ENCODE data around the gene DNAJA4. TPM values are rescaled to one million over a fixed set of nuclear protein-coding genes. Genes with fewer than 3 reads are reported as not detected.

DNAJA4 gene
- total and polyA plus RNA-seq, 2 experiments from 2014 or later = 5.0 to 12.5 TPM

DNA sequence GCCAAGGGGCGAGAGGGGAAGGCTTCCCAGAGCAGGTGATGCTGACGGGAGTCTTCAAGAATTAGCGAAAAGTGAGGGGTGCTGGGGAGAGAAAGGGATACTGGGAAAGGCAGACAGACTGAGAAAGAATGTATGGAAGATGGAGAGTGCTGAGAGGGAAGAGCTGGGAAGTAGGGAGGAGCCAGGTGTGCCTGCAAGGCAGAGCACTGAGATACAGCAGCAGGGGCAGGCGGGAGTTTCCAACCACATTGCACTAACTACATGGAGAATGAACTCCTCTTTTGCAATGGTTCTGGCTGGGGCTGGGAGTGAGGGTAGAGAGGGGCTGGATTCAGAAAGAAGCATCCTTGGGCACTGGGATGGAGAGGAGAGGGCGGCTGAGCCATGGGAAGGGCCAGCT lies 59.8 kb downstream of the DNAJA4 start:
- no peak overlapping the region for H3K27ac ChIP-seq (ENCODE audit: low read depth)
- no peaks in the 10 kb centered on the region for H3K9me3 Mint-ChIP-seq
- H3K27me3 ChIP-seq (ENCODE audit: insufficient read depth) = no peaks in the 10 kb centered on the region
- H3K4me1 ChIP-seq (ENCODE audit: insufficient read depth) = peaks cover 21% of the 10 kb centered on the region; the same call in 1 of the 2 replicates
- 0 out of 2 replicates have a peak overlapping the region, but pooled peaks have one; percentile 28 for H2AFZ ChIP-seq
- no peaks in the 10 kb centered on the region for H3K79me2 ChIP-seq (replicated peaks; ENCODE audit: insufficient read depth)
- no peaks in the 10 kb centered on the region for H3K36me3 ChIP-seq (ENCODE audit: insufficient read depth)
- H3K4me3 Mint-ChIP-seq = no peak overlapping the region
- H3K4me2 ChIP-seq = no peak overlapping the region
- no peaks in the 10 kb centered on the region for H3K36me3 Mint-ChIP-seq (ENCODE audit: low read depth)
- no peak for DNase-seq (ENCODE audit: low spot score)
- ATAC-seq = no peak; the same call in 2 of the 3 replicates
- TF ChIP-seq, protein P1, sequence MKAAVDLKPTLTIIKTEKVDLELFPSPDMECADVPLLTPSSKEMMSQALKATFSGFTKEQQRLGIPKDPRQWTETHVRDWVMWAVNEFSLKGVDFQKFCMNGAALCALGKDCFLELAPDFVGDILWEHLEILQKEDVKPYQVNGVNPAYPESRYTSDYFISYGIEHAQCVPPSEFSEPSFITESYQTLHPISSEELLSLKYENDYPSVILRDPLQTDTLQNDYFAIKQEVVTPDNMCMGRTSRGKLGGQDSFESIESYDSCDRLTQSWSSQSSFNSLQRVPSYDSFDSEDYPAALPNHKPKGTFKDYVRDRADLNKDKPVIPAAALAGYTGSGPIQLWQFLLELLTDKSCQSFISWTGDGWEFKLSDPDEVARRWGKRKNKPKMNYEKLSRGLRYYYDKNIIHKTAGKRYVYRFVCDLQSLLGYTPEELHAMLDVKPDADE (IDR thresholded peaks at IDR 0.05) = no peak
- no peak for TF ChIP-seq POLR2AphosphoS5 (IDR thresholded peaks at IDR 0.05; ENCODE audit: low read depth)
- no peak for TF ChIP-seq ZNF114 (CRISPR knock-in tag; IDR thresholded peaks at IDR 0.05)
- TF ChIP-seq, protein P2, sequence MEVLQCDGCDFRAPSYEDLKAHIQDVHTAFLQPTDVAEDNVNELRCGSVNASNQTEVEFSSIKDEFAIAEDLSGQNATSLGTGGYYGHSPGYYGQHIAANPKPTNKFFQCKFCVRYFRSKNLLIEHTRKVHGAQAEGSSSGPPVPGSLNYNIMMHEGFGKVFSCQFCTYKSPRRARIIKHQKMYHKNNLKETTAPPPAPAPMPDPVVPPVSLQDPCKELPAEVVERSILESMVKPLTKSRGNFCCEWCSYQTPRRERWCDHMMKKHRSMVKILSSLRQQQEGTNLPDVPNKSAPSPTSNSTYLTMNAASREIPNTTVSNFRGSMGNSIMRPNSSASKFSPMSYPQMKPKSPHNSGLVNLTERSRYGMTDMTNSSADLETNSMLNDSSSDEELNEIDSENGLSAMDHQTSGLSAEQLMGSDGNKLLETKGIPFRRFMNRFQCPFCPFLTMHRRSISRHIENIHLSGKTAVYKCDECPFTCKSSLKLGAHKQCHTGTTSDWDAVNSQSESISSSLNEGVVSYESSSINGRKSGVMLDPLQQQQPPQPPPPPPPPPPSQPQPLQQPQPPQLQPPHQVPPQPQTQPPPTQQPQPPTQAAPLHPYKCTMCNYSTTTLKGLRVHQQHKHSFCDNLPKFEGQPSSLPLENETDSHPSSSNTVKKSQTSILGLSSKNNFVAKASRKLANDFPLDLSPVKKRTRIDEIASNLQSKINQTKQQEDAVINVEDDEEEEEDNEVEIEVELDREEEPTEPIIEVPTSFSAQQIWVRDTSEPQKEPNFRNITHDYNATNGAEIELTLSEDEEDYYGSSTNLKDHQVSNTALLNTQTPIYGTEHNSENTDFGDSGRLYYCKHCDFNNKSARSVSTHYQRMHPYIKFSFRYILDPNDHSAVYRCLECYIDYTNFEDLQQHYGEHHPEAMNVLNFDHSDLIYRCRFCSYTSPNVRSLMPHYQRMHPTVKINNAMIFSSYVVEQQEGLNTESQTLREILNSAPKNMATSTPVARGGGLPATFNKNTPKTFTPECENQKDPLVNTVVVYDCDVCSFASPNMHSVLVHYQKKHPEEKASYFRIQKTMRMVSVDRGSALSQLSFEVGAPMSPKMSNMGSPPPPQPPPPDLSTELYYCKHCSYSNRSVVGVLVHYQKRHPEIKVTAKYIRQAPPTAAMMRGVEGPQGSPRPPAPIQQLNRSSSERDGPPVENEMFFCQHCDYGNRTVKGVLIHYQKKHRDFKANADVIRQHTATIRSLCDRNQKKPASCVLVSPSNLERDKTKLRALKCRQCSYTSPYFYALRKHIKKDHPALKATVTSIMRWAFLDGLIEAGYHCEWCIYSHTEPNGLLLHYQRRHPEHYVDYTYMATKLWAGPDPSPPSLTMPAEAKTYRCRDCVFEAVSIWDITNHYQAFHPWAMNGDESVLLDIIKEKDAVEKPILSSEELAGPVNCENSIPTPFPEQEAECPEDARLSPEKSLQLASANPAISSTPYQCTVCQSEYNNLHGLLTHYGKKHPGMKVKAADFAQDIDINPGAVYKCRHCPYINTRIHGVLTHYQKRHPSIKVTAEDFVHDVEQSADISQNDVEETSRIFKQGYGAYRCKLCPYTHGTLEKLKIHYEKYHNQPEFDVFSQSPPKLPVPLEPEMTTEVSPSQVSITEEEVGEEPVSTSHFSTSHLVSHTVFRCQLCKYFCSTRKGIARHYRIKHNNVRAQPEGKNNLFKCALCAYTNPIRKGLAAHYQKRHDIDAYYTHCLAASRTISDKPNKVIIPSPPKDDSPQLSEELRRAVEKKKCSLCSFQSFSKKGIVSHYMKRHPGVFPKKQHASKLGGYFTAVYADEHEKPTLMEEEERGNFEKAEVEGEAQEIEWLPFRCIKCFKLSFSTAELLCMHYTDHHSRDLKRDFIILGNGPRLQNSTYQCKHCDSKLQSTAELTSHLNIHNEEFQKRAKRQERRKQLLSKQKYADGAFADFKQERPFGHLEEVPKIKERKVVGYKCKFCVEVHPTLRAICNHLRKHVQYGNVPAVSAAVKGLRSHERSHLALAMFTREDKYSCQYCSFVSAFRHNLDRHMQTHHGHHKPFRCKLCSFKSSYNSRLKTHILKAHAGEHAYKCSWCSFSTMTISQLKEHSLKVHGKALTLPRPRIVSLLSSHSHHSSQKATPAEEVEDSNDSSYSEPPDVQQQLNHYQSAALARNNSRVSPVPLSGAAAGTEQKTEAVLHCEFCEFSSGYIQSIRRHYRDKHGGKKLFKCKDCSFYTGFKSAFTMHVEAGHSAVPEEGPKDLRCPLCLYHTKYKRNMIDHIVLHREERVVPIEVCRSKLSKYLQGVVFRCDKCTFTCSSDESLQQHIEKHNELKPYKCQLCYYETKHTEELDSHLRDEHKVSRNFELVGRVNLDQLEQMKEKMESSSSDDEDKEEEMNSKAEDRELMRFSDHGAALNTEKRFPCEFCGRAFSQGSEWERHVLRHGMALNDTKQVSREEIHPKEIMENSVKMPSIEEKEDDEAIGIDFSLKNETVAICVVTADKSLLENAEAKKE (CRISPR knock-in tag; IDR thresholded peaks at IDR 0.05) = no peak
- no peak for TF ChIP-seq EZH2 (IDR thresholded peaks at IDR 0.05; ENCODE audit: low read depth, unreplicated experiment)
- TF ChIP-seq CREB1 (CRISPR knock-in tag; IDR thresholded peaks at IDR 0.05; ENCODE audit: low read depth) = no peak
- TF ChIP-seq ZNF331 (CRISPR knock-in tag; IDR thresholded peaks at IDR 0.05; ENCODE audit: low read depth) = no peak
- TF ChIP-seq, protein P3, sequence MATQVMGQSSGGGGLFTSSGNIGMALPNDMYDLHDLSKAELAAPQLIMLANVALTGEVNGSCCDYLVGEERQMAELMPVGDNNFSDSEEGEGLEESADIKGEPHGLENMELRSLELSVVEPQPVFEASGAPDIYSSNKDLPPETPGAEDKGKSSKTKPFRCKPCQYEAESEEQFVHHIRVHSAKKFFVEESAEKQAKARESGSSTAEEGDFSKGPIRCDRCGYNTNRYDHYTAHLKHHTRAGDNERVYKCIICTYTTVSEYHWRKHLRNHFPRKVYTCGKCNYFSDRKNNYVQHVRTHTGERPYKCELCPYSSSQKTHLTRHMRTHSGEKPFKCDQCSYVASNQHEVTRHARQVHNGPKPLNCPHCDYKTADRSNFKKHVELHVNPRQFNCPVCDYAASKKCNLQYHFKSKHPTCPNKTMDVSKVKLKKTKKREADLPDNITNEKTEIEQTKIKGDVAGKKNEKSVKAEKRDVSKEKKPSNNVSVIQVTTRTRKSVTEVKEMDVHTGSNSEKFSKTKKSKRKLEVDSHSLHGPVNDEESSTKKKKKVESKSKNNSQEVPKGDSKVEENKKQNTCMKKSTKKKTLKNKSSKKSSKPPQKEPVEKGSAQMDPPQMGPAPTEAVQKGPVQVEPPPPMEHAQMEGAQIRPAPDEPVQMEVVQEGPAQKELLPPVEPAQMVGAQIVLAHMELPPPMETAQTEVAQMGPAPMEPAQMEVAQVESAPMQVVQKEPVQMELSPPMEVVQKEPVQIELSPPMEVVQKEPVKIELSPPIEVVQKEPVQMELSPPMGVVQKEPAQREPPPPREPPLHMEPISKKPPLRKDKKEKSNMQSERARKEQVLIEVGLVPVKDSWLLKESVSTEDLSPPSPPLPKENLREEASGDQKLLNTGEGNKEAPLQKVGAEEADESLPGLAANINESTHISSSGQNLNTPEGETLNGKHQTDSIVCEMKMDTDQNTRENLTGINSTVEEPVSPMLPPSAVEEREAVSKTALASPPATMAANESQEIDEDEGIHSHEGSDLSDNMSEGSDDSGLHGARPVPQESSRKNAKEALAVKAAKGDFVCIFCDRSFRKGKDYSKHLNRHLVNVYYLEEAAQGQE (IDR thresholded peaks at IDR 0.05; ENCODE audit: unreplicated experiment) = no peak
- TF ChIP-seq EZH2phosphoT487 (IDR thresholded peaks at IDR 0.05; ENCODE audit: unreplicated experiment) = no peak
- peaks cover 7% of the 10 kb centered on the region for H3K27me3 Mint-ChIP-seq (ENCODE audit: insufficient read depth, low read depth, poor library complexity)
- no peak overlapping the region for H3K4me3 ChIP-seq
- peaks cover 46% of the 10 kb centered on the region for H3K4me1 Mint-ChIP-seq
- H3K27ac Mint-ChIP-seq = peak overlapping the region; percentile 74
- H3F3A ChIP-seq (replicated peaks; ENCODE audit: low read depth) = 0 out of 2 replicates have a peak, but pooled peaks cover 2% of the 10 kb centered on the region
- H3K9me2 ChIP-seq (ENCODE audit: insufficient read depth) = no peaks in the 10 kb centered on the region
- H4K20me1 ChIP-seq (replicated peaks; ENCODE audit: insufficient read depth) = no peaks in the 10 kb centered on the region
